ENCODE measurements around the gene UTY.

UTY gene

GRCh38 chrY:13415556-13415955 lies 64.3 kb downstream of the UTY start:
- DNase-seq (ENCODE audit: low read depth) = no peak

GRCh38 chrY:13398876-13399275 lies 81.0 kb downstream of the UTY start:
- no peak for DNase-seq (ENCODE audit: low read depth)

GRCh38 chrY:13381110-13381683 lies 98.6 kb downstream of the UTY start:
- DNase-seq (ENCODE audit: low read depth) = no peak

DNA sequence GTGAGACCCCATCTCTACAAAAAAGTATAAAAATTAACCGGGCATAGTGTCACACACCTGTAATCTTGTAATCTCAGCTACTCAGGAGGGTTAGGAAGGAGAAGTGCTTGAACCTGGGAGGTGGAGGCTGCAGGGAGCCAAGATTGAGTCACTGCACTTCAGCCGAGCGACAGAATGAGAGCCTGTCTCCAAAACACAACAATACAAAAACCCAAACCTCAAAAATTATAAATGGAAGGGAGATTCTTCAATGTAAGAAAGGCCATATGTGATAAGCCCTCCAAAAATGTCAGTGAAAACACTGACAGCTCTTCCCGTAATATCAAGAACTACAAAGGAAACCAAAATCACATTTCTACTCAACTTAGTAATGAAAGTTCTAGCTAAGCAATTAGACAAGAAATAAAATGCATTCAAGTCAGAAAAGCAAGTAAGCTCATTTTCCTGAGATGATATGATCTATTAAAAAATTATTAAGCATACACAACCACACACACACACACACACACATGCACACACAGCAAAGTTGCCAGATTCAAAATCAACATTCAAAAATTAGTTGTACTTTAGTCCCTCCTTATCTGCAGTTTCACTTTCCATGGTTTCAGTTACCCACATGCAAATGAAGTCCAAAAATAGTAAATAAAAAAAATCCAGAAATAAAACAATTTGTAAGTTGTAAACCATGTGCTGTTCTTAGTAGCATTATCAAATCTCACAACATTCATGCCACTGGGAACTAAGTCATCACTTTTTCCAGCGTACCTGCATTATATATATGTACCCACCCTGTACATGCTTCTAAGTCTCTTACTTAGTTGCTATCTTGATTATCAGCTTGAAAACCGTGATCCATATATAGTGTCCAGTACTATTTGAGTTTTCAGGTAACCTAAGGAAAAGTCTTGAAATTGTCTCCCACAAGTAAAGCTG lies 108.7 kb downstream of the UTY start:
- DNase-seq (ENCODE audit: low read depth) = no peak

GRCh38 chrY:13370245-13370644 lies 109.6 kb downstream of the UTY start:
- DNase-seq (ENCODE audit: low read depth) = no peak

DNA sequence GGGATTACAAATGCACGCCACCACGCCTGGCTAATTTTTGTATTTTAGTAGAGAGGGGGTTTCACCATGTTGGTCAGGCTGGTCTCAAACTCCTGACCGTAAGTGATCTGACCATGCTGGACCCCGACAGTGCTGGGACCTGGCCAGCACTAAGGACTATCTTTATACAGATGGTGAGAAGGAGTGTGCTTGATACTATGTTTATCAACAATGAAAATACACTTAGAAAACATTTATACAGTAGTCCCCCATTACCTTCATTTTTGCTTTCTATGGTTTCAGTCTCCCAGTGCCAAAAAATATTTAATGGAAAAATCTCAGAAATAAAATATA lies 111.4 kb downstream of the UTY start:
- DNase-seq (ENCODE audit: low read depth) = no peak

DNA sequence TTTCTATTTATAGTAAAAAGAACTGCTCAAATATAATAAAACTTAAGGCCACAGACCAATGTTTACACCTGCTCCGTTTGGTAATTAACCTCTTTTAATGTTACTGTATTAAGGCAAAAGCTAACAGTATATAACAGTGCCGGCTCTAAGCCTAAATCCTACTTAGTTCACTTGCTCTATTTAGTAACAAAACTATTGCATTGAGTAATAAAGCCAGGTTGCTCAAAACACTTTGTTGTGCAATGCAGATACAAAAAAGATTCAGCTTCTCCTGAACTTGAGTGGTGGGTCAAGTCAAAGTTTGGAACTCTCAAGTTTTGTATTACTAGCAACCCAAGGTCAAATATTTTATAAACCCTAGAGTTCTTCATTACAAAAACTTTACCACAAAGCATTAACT lies 116.2 kb downstream of the UTY start:
- DNase-seq (ENCODE audit: low read depth) = no peak

DNA sequence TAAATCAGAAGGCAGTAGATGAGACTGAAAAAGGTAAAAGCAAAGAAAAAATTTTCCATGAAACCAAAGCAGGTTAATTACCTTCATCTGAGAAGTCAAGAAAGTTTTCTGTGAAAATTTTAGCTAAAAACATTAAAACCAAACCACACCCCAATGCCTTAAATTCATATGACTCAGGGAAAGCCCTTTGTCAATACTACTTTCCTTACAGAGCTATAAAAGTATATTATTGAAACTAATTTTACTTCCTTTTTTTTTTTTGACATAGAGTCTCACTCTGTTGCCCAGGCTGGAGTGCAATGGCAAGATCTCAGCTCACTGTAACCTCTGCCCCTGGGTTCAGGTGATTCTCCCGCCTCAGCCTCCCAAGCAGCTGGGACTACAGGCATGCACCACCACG lies 117.2 kb downstream of the UTY start:
- DNase-seq (ENCODE audit: low read depth) = no peak

- no peak for DNase-seq (ENCODE audit: low read depth)
Measured at GRCh38 chrY:13361656-13362636, 117.9 kb downstream of the UTY start.

- no peak for DNase-seq (ENCODE audit: low read depth)
Measured at GRCh38 chrY:13351443-13351842, 128.4 kb downstream of the UTY start.

- DNase-seq (ENCODE audit: low read depth) = no peak
Measured at GRCh38 chrY:13347106-13347505, 132.7 kb downstream of the UTY start.

- no peak for DNase-seq (ENCODE audit: low read depth)
Measured at GRCh38 chrY:13345549-13345948, 134.3 kb downstream of the UTY start.

DNA sequence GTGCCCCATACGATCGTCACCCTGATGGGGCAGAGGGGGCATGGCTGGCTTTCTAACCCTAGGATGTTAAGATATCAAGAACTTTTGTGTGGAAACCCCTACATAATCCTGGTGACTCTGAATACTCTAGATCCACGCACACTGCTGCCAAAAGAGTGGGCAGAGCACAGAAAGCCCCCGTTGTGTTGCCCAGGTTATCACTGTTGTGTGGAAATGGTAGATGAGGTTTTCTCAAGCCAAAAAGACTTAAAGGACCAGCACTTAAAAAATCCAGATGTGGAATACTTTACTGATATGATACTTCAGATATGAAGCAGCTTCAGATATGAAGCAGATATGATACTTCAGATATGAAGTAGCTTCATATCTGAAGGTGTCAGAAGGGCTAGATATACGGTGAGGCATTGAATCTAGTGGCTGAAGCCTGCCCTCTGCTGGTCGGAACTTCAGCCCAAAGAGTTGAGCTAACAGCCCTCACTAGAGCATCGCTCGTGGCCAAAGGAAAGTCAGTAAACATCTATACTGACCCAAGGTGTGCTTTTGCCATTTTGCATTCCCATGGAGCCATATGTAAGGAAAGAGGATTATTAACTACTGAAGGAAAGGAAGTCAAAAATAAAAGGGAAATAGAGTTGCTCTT lies 136.4 kb downstream of the UTY start:
- DNase-seq (ENCODE audit: low read depth) = peak; percentile 9

GRCh38 chrY:13339939-13340338 lies 139.9 kb downstream of the UTY start:
- no peak for DNase-seq (ENCODE audit: low read depth)

- DNase-seq (ENCODE audit: low read depth) = no peak
Measured at GRCh38 chrY:13339381-13339780, 140.5 kb downstream of the UTY start.

DNA sequence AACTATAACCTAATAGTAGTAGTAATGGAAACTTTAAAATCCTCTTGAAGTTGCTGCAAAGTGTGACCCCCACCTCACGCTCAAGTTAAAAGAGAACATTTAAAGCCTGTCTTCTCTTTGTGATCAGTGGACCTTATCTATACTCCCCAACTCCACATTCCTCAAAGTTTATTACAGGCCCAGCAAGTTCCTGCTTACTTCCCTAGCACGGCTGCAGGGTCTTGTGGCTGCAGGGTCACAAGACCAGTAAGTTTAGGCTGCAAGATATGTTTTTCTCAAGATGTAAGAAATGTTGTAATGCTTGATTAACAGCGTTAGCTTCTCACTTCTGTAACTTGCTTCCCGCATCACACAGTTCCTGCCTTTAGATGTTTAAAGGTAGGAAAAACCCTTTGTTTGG lies 141.1 kb downstream of the UTY start:
- DNase-seq (ENCODE audit: low read depth) = no peak

DNA sequence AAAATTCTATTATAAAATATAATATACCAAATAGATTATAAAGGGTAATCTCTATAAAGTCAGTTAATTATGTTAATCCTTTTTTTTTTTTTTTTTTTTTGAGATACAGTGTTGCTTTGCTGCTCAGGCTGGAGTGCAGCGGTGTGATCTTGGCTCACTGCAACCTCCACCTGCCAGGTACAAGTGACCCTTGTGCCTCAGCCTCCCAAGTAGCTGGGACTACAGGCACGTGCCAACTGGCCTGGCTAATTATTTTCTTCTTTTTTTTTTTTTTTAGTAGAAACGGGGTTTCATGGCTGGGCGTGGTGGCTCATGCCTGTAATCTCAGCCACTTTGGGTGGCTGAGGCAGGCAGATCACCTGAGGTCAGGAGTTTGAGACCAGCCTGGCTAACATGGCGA lies 141.9 kb downstream of the UTY start:
- DNase-seq (ENCODE audit: low read depth) = no peak

GRCh38 chrY:13333791-13334190 lies 146.0 kb downstream of the UTY start:
- DNase-seq (ENCODE audit: low read depth) = no peak

- no peak for DNase-seq (ENCODE audit: low read depth)
Measured at GRCh38 chrY:13330651-13331050, 149.2 kb downstream of the UTY start.

GRCh38 chrY:13312966-13313365 lies 166.9 kb downstream of the UTY start:
- no peak for DNase-seq (ENCODE audit: low read depth)

GRCh38 chrY:13307959-13308358 lies 171.9 kb downstream of the UTY start:
- no peak for DNase-seq (ENCODE audit: low read depth)

GRCh38 chrY:13300795-13301194 lies 179.0 kb downstream of the UTY start:
- DNase-seq (ENCODE audit: low read depth) = no peak
